ENCODE measurements around the gene RNF31.

GRCh38 chr14:24132976-24133375 is 14.3 kb upstream of the RNF31 start:
- TF ChIP-seq POLR2A (IDR thresholded peaks at IDR 0.05): no peak
- no peak for TF ChIP-seq CTCF (IDR thresholded peaks at IDR 0.05)
